HG03103 (cell line): ENCODE results near the gene BMP8A.

Experiments
- ATAC-seq: cut with Tn5 transposase; IDR thresholded peaks from one replicate; pipeline ENCODE4 v1.9.1; 2021; ENCODE audit warnings: low read depth; ENCODE audit not compliant: unreplicated experiment

The BMP8A gene

GRCh38 chr1:39567302-39567701, 75.9 kb downstream of the BMP8A start:
- ATAC-seq = no peak

GRCh38 chr1:39568208-39568607, 76.8 kb downstream of the BMP8A start:
- no peak for ATAC-seq

- ATAC-seq = no peak
Measured at GRCh38 chr1:39569034-39569433, 77.6 kb downstream of the BMP8A start.

GRCh38 chr1:39570477-39571177, 79.2 kb downstream of the BMP8A start:
- no peak for ATAC-seq

GRCh38 chr1:39571178-39571483, 79.7 kb downstream of the BMP8A start:
- ATAC-seq = no peak

- no peak for ATAC-seq
Measured at GRCh38 chr1:39572379-39573096, 81.1 kb downstream of the BMP8A start.

- ATAC-seq = no peak
Measured at GRCh38 chr1:39573097-39573465, 81.6 kb downstream of the BMP8A start.

GRCh38 chr1:39573736-39574624, 82.5 kb downstream of the BMP8A start:
- ATAC-seq = no peak

GRCh38 chr1:39574646-39575045, 83.2 kb downstream of the BMP8A start:
- no peak for ATAC-seq
